Measurements from ENCODE around the gene REEP3. TPM values are rescaled to one million over a fixed set of nuclear protein-coding genes. Genes with fewer than 3 reads are reported as not detected.
A peak's percentile ranks its signal among the peaks of the same experiment; 100 is the strongest.

REEP3 gene
- total RNA-seq, 4 donors from 2014 or later, result 63.4 to 79.6 (median 73.1) TPM

GRCh38 chr10:63547628-63548360 lies 26.6 kb downstream of the REEP3 start:
- Histone ChIP-seq H3K4me3 (replicated peaks in 1 of 3) (no peak overlapping the region), H3K27me3 (no peaks in the 10 kb centered on the region), H3K36me3 (no peaks in the 10 kb centered on the region), H3K9me3 (no peaks in the 10 kb centered on the region), H3K4me1 (peaks cover 10 to 12% of the 10 kb centered on the region in 2 donors), H3K27ac (no peak overlapping the region)
- intact Hi-C loops (cut with DNase I), result no loop called here
- no peak for TF ChIP-seq POLR2A (IDR thresholded peaks at IDR 0.05)
- TF ChIP-seq CTCF (IDR thresholded peaks at IDR 0.05), result no peak
- WGBS, 2 donors, result 86 to 88% methylated on average over 2 of the region's 2 CpGs
- no peak for DNase-seq

GRCh38 chr10:63548860-63549259 lies 27.7 kb downstream of the REEP3 start:
- Histone ChIP-seq H3K36me3 (no peaks in the 10 kb centered on the region), H3K27ac (no peak overlapping the region), H3K4me1 (peaks cover 10 to 12% of the 10 kb centered on the region in 2 donors), H3K4me3 (replicated peaks in 1 of 3) (no peak overlapping the region), H3K27me3 (no peaks in the 10 kb centered on the region), H3K9me3 (no peaks in the 10 kb centered on the region)
- no peak for TF ChIP-seq POLR2A (IDR thresholded peaks at IDR 0.05)
- DNase-seq, result no peak
- intact Hi-C loops (cut with DNase I), result no loop called here

- DNase-seq, result no peak
- no peak overlapping the region for H3K4me3 ChIP-seq (replicated peaks in 1 of 3)
- peaks cover 2 to 5% of the 10 kb centered on the region in 2 donors for H3K4me1 ChIP-seq
- H3K27me3 ChIP-seq, result no peaks in the 10 kb centered on the region
- no peaks in the 10 kb centered on the region for H3K36me3 ChIP-seq
- no peak for TF ChIP-seq CTCF (IDR thresholded peaks at IDR 0.05)
- TF ChIP-seq POLR2A (IDR thresholded peaks at IDR 0.05), result no peak
- H3K27ac ChIP-seq, result no peak overlapping the region
- intact Hi-C loops (cut with DNase I), result no loop called here
- no peaks in the 10 kb centered on the region for H3K9me3 ChIP-seq
- WGBS, 2 donors, result 60 to 88% methylated on average over 3 of the region's 3 CpGs
Observed at GRCh38 chr10:63549810-63550209, 28.6 kb downstream of the REEP3 start.

- Histone ChIP-seq H3K27ac (peak overlapping the region in 1 of 3 donors; percentile 10), H3K4me3 (replicated peaks in 1 of 3) (no peak overlapping the region), H3K36me3 (no peaks in the 10 kb centered on the region), H3K4me1 (peaks cover 11 to 13% of the 10 kb centered on the region in 2 donors), H3K9me3 (no peaks in the 10 kb centered on the region), H3K27me3 (no peaks in the 10 kb centered on the region)
- intact Hi-C loops (cut with DNase I), result no loop called here
- WGBS, 2 donors, result 81 to 86% methylated on average over 4 of the region's 4 CpGs
- no peak for DNase-seq
- TF ChIP-seq POLR2A (IDR thresholded peaks at IDR 0.05) (no peak), CTCF (IDR thresholded peaks at IDR 0.05) (no peak)
Observed at GRCh38 chr10:63553031-63553430, 31.8 kb downstream of the REEP3 start.

GRCh38 chr10:63553473-63553872 lies 32.3 kb downstream of the REEP3 start:
- no peak for DNase-seq
- TF ChIP-seq CTCF (IDR thresholded peaks at IDR 0.05), result no peak
- TF ChIP-seq POLR2A (IDR thresholded peaks at IDR 0.05), result no peak
- Histone ChIP-seq H3K4me1 (peaks cover 12 to 13% of the 10 kb centered on the region in 2 donors), H3K4me3 (replicated peaks in 1 of 3) (no peak overlapping the region), H3K27me3 (no peaks in the 10 kb centered on the region), H3K9me3 (no peaks in the 10 kb centered on the region), H3K36me3 (no peaks in the 10 kb centered on the region), H3K27ac (no peak overlapping the region)
- WGBS, 2 donors, result 92 to 96% methylated on average over 6 of the region's 6 CpGs
- intact Hi-C loops (cut with DNase I), result no loop called here

Data from thyroid gland (tissue), 4 donors.